NCI-H1930 (cell line): ENCODE data around the gene VWC2L.

ENCODE experiments used
- DNase-seq, 2 experiments: peaks; one replicate each; lab custom pipeline; 2025; lab: John Stamatoyannopoulos, UW

VWC2L gene

GRCh38 chr2:214593727-214594126 is 182.9 kb downstream of the VWC2L start:
- no peak for DNase-seq

- no peak for DNase-seq
Measured at GRCh38 chr2:214601852-214602633, 191.2 kb downstream of the VWC2L start.

GRCh38 chr2:214604861-214605260 is 194.0 kb downstream of the VWC2L start:
- no peak for DNase-seq

- no peak for DNase-seq
Measured at GRCh38 chr2:214607051-214607450, 196.2 kb downstream of the VWC2L start.

- no peak for DNase-seq
Measured at GRCh38 chr2:214611015-214611414, 200.2 kb downstream of the VWC2L start.

- no peak for DNase-seq
Measured at GRCh38 chr2:214624166-214624760, 213.4 kb downstream of the VWC2L start.

- DNase-seq, result no peak
Measured at GRCh38 chr2:214628091-214628490, 217.2 kb downstream of the VWC2L start.
